ENCODE data around the gene CFHR5. TPM values are rescaled to one million over a fixed set of nuclear protein-coding genes. Genes with fewer than 3 reads are reported as not detected.

CFHR5 gene
- polyA plus RNA-seq, 1 donor from 2014 or later: not detected

- no peaks in the 10 kb centered on the region for H3F3A ChIP-seq (ENCODE audit: insufficient read depth, low read length, poor library complexity, severe bottlenecking)
- no peak overlapping the region for H3K4me3 ChIP-seq (ENCODE audit: low read length)
- no peak for TF ChIP-seq EZH2 (IDR thresholded peaks at IDR 0.05; ENCODE audit: borderline replicate concordance, insufficient read depth, low read length, poor library complexity, severe bottlenecking)
- no peak for TF ChIP-seq CTCF (IDR thresholded peaks at IDR 0.05; ENCODE audit: poor library complexity, severe bottlenecking)
- no peak for TF ChIP-seq MXI1 (conservative IDR thresholded peaks at IDR 0.05; ENCODE audit: poor library complexity, severe bottlenecking)
- TF ChIP-seq POLR2AphosphoS5 (IDR thresholded peaks at IDR 0.05): no peak
- no peak for TF ChIP-seq TAF1 (IDR thresholded peaks at IDR 0.05; ENCODE audit: low read depth)
- TF ChIP-seq REST (IDR thresholded peaks at IDR 0.05; ENCODE audit: borderline replicate concordance): no peak
- no peak for TF ChIP-seq RAD21 (conservative IDR thresholded peaks at IDR 0.05)
- no peak for TF ChIP-seq SMC3 (conservative IDR thresholded peaks at IDR 0.05; ENCODE audit: poor library complexity)
- TF ChIP-seq EP300 (conservative IDR thresholded peaks at IDR 0.05; ENCODE audit: poor library complexity, severe bottlenecking): no peak
- no peak overlapping the region for H3K27ac ChIP-seq (ENCODE audit: low read length)
- no peaks in the 10 kb centered on the region for H3K79me2 ChIP-seq (replicated peaks; ENCODE audit: insufficient read depth, low read length)
- no peak overlapping the region for H3K9ac ChIP-seq (ENCODE audit: low read length)
- no peaks in the 10 kb centered on the region for H4K20me1 ChIP-seq (ENCODE audit: insufficient read depth)
- no peak overlapping the region for H2AFZ ChIP-seq (ENCODE audit: low read depth, low read length)
- no peaks in the 10 kb centered on the region for H3K36me3 ChIP-seq (ENCODE audit: insufficient read depth, low read length)
- no peaks in the 10 kb centered on the region for H3K27me3 ChIP-seq (ENCODE audit: insufficient read depth, low read depth, low read length)
- H3K9me2 ChIP-seq (ENCODE audit: insufficient read depth, low read length): no peaks in the 10 kb centered on the region
- H3K4me2 ChIP-seq (ENCODE audit: low read length): no peak overlapping the region
- no peaks in the 10 kb centered on the region for H3K9me3 ChIP-seq (ENCODE audit: low read length)
Observed at GRCh38 chr1:196951711-196952394, 25.5 kb upstream of the CFHR5 start.

- H3K9me2 ChIP-seq (ENCODE audit: insufficient read depth, low read length): no peaks in the 10 kb centered on the region
- no peak overlapping the region for H3K4me2 ChIP-seq (ENCODE audit: low read length)
- H3F3A ChIP-seq (ENCODE audit: insufficient read depth, low read length, poor library complexity, severe bottlenecking): no peaks in the 10 kb centered on the region
- no peaks in the 10 kb centered on the region for H3K79me2 ChIP-seq (replicated peaks; ENCODE audit: insufficient read depth, low read length)
- no peaks in the 10 kb centered on the region for H3K27me3 ChIP-seq (ENCODE audit: insufficient read depth, low read depth, low read length)
- H2AFZ ChIP-seq (ENCODE audit: low read depth, low read length): no peak overlapping the region
- H3K36me3 ChIP-seq (ENCODE audit: insufficient read depth, low read length): no peaks in the 10 kb centered on the region
- no peaks in the 10 kb centered on the region for H4K20me1 ChIP-seq (ENCODE audit: insufficient read depth)
- TF ChIP-seq SMC3 (conservative IDR thresholded peaks at IDR 0.05; ENCODE audit: poor library complexity) (no peak), REST (IDR thresholded peaks at IDR 0.05; ENCODE audit: borderline replicate concordance) (no peak), EP300 (conservative IDR thresholded peaks at IDR 0.05; ENCODE audit: poor library complexity, severe bottlenecking) (no peak)
- no peak overlapping the region for H3K9ac ChIP-seq (ENCODE audit: low read length)
- no peaks in the 10 kb centered on the region for H3K9me3 ChIP-seq (ENCODE audit: low read length)
- H3K27ac ChIP-seq (ENCODE audit: low read length): no peak overlapping the region
- H3K4me3 ChIP-seq (ENCODE audit: low read length): no peak overlapping the region
Observed at GRCh38 chr1:196954778-196955177, 22.6 kb upstream of the CFHR5 start.
